Stimulated activated memory B cell treated with anti-CD40 and anti-IgM and Interleukin-4, amounts not matched to agents 10 μg/mL and 1 μg/mL and 100 μg/mL, for 72 hours (primary cell): ENCODE results near the gene MORF4L2.

ENCODE experiments used
- ATAC-seq: fragments of 150-1000 bp; cut with Tn5 transposase; 2 replicates; pipeline ENCODE4 v1.10.0; 2021
- H3K27ac Mint-ChIP-seq: one replicate; pipeline ENCODE4 v1.8.0; 2022; ENCODE audit warnings: mild to moderate bottlenecking, mixed read lengths
- H3K27me3 Mint-ChIP-seq: one replicate; pipeline ENCODE4 v1.8.0; 2022; ENCODE audit warnings: mixed read lengths
- H3K36me3 Mint-ChIP-seq: one replicate; pipeline ENCODE4 v1.8.0; 2022; ENCODE audit warnings: mixed read lengths
- H3K4me1 Mint-ChIP-seq: one replicate; pipeline ENCODE4 v1.8.0; 2022; ENCODE audit warnings: mixed read lengths
- H3K4me3 Mint-ChIP-seq: one replicate; pipeline ENCODE4 v1.8.0; 2022; ENCODE audit warnings: mild to moderate bottlenecking, moderate library complexity, mixed read lengths
- H3K9me3 Mint-ChIP-seq: one replicate; pipeline ENCODE4 v1.8.0; 2022; ENCODE audit warnings: mixed read lengths

MORF4L2 gene

DNA sequence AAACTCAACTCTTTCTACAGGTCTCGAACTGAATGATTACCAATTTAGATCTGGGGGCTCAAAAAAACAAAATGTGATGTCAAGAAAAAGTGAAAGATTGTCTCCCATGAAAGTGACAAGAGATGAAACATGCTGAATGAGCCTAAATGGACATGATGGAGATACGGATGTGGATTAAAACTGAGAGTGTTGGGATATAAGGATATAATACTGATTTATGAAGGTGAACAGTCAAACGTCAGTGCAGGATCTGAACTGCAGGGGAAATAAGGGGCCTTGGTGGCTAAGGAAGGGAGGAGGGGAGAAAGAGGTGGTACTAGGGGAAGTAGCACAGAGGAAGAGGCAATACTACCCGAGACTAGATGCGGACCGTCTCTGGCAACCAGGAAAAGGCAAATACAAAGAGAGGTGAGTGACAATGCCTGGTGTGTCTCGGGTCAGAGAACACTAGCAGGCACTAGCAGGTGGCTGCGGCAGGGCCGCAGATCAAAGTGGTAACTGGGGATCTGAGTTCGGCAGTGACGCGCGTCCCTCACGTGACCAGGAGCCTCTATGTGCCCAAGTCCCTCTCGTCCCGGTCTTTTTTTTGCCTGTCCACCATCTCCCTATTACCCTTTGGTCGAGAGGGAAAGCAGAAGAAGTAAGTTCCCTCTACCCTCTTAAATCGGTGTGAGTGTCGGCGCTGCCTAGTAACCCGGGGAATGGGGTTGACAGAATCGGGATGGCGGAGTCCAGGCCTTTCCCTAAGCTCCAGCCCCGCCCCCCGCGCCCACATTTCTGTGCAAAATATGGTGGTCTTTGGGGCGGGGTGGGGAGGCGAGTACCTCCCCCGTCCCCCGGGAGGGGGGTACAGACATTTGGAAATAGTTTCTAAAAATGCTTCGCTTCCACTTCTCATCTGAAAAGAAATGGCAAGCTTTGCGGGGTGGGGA lies 57.8 kb downstream of the MORF4L2 start, which contains the start of gene TCEAL1:
TCEAL1 (plus strand) TSS at position 590 of the 932 bp plus-strand sequence. CDS start 942 bp downstream, outside the sequence.
- ATAC-seq: peak; percentile 80
- H3K4me1 Mint-ChIP-seq: peaks cover 18% of the 10 kb centered on the region
- no peaks in the 10 kb centered on the region for H3K27me3 Mint-ChIP-seq
- peak within 1 kb of the TSS; percentile 87 for H3K27ac Mint-ChIP-seq
- peak within 1 kb of the TSS; percentile 83 for H3K4me3 Mint-ChIP-seq
- no peaks in the 10 kb centered on the region for H3K36me3 Mint-ChIP-seq
- no peaks in the 10 kb centered on the region for H3K9me3 Mint-ChIP-seq

DNA sequence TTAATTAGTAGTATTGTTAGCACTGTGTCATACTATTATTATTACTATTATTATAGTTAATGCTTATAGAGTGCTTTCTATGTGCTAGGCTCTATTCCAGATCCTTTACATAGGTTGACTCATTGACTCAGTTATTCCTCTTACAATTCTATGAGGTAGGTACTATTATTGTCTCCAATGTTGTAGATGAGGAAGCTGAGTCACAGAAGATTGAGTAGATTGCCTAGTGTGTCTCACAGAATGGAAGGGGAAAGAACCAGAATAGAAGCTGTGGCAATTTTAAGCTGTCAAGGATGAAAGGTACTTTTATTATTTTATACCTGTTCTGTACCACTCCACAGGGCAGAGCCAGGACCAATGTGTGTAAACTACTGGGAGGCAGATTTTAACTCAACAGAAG lies 59.6 kb downstream of the MORF4L2 start:
- ATAC-seq: no peak
- Mint-ChIP-seq H3K27me3 (no peaks in the 10 kb centered on the region), H3K36me3 (no peaks in the 10 kb centered on the region), H3K9me3 (no peaks in the 10 kb centered on the region), H3K4me3 (no peak overlapping the region), H3K27ac (no peak overlapping the region), H3K4me1 (peaks cover 18% of the 10 kb centered on the region)
